Large intestine (tissue), 1 donor: Measurements from ENCODE around the gene BANP. TPM values are rescaled to one million over a fixed set of nuclear protein-coding genes. Genes with fewer than 3 reads are reported as not detected.

Experiments used
- polyA plus RNA-seq: library from polyadenylated mRNA; unstranded; fragments of 120-200 nt; gene quantifications from one replicate; pipeline ENCODE4 v1.2.1, GENCODE V29; 2013

The BANP gene
- polyA plus RNA-seq, 1 donor: 16.2 TPM

Other genes starting within 250 kb of the BANP start
- gene KLHDC4, start 185.4 kb upstream of the BANP start, polyA plus RNA-seq: 34.0 TPM
- gene SLC7A5, start 81.9 kb upstream of the BANP start, polyA plus RNA-seq: 15.0 TPM
- 0.03 TPM for gene CA5A, start 14.9 kb upstream of the BANP start, polyA plus RNA-seq